ENCODE results near the gene STX4. TPM values are rescaled to one million over a fixed set of nuclear protein-coding genes. Genes with fewer than 3 reads are reported as not detected.

The STX4 gene
- polyA plus RNA-seq, 1 donor (not counting 4 experiments of a cell fraction or from before 2014, with no cell fraction given), result 43.6 TPM

DNA sequence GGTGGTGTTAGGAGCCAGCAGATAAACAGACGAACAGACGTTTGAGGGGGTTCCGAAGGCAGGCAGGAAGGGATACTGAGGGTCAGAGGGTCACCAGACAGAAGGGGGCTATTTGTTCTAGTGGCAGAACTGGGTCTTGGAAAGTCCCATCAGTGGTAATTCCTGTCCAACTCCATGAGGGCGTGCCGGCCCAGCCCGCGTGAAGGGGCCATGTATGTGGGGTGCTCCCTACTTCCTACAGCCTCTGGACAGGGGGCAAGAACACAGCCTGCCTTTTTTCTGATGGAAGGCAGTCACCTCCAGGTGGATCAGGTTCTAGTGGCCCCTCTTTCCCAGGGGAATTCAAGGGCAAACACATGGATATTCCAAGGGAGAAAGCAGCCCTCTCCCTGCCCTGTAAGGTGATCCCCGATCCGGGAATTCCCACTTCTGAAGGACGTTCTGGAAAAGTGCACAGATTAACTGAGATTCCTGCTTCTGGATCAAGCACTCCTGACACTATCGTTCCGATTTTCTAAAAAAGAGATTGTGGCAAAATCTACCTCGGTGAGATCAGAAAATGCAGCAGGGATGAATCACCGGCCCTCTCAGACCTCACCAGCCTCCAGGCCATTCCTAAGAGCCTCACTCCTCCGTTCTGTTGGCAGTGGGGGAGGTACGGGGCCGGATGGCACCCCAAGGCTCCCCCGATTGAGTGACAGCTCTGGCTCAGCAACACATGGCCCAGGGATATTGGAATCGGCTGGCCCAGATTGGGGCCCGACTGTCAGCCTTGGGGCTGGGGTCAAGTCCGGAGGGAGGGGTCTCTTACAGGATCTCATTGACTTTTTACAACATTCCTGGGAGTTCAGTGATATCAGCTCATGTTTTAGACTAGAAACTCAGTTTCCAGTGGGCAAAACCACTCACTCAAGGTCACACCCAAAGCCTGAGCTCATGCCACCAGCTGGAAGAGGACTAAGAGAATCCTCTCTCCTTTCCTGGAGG lies 35.3 kb upstream of the STX4 start:
- Histone ChIP-seq H3K9ac (ENCODE audit: control insufficient read depth, extremely low read depth, insufficient read depth, low read length) (peak overlapping the region; percentile 88), H3K9me3 (ENCODE audit: control insufficient read depth, low read depth, low read length) (no peaks in the 10 kb centered on the region), H3K27me3 (ENCODE audit: control insufficient read depth, extremely low read depth, insufficient read depth, low read length) (no peaks in the 10 kb centered on the region), H3K9me1 (ENCODE audit: control insufficient read depth, extremely low read depth, insufficient read depth, low read length) (peaks cover 3% of the 10 kb centered on the region), H3K4me1 (ENCODE audit: control insufficient read depth, extremely low read depth, insufficient read depth, low read length) (peaks cover 56% of the 10 kb centered on the region), H3K36me3 (ENCODE audit: control insufficient read depth in 2 of 2, extremely low read depth in 1 of 2, insufficient read depth in 2 of 2, low read length in 2 of 2) (no peaks in the 10 kb centered on the region), H4K20me1 (ENCODE audit: control insufficient read depth, extremely low read depth, insufficient read depth, low read length) (no peaks in the 10 kb centered on the region), H3K79me2 (ENCODE audit: control insufficient read depth, insufficient read depth, low read length) (no peaks in the 10 kb centered on the region), H3K4me3 (ENCODE audit: control insufficient read depth in 2 of 3, extremely low read depth in 1 of 3, insufficient read depth in 2 of 3, low read depth in 1 of 3, low read length in 3 of 3) (peak overlapping the region; percentile 49 to 77 (median 76)), H3K27ac (ENCODE audit: control insufficient read depth, insufficient read depth, low read length) (peak overlapping the region; percentile 96), H2AFZ (ENCODE audit: control insufficient read depth, low read length) (peak overlapping the region; percentile 50), H3K4me2 (ENCODE audit: control insufficient read depth, extremely low read depth, insufficient read depth, low read depth, low read length) (peak overlapping the region; percentile 92)
- dilution Hi-C loops (cut with MboI; ENCODE audit: extremely low pct_ligation_motif_present, low sequenced_read_pairs), result no loop called here
- DNase-seq (ENCODE audit: low read depth, low spot score) (no peak), FAIRE-seq (peak; percentile 62)
- TF ChIP-seq, protein P1, sequence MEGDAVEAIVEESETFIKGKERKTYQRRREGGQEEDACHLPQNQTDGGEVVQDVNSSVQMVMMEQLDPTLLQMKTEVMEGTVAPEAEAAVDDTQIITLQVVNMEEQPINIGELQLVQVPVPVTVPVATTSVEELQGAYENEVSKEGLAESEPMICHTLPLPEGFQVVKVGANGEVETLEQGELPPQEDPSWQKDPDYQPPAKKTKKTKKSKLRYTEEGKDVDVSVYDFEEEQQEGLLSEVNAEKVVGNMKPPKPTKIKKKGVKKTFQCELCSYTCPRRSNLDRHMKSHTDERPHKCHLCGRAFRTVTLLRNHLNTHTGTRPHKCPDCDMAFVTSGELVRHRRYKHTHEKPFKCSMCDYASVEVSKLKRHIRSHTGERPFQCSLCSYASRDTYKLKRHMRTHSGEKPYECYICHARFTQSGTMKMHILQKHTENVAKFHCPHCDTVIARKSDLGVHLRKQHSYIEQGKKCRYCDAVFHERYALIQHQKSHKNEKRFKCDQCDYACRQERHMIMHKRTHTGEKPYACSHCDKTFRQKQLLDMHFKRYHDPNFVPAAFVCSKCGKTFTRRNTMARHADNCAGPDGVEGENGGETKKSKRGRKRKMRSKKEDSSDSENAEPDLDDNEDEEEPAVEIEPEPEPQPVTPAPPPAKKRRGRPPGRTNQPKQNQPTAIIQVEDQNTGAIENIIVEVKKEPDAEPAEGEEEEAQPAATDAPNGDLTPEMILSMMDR (optimal IDR thresholded peaks at IDR 0.05 in 1 of 3, IDR thresholded peaks at IDR 0.05 in 1 of 3, conservative IDR thresholded peaks at IDR 0.05 in 1 of 3; ENCODE audit: extremely low read depth in 1 of 3, insufficient read depth in 2 of 3, low read length in 3 of 3), result no peak
- no peak for TF ChIP-seq EZH2 (IDR thresholded peaks at IDR 0.05; ENCODE audit: low read length)

DNA sequence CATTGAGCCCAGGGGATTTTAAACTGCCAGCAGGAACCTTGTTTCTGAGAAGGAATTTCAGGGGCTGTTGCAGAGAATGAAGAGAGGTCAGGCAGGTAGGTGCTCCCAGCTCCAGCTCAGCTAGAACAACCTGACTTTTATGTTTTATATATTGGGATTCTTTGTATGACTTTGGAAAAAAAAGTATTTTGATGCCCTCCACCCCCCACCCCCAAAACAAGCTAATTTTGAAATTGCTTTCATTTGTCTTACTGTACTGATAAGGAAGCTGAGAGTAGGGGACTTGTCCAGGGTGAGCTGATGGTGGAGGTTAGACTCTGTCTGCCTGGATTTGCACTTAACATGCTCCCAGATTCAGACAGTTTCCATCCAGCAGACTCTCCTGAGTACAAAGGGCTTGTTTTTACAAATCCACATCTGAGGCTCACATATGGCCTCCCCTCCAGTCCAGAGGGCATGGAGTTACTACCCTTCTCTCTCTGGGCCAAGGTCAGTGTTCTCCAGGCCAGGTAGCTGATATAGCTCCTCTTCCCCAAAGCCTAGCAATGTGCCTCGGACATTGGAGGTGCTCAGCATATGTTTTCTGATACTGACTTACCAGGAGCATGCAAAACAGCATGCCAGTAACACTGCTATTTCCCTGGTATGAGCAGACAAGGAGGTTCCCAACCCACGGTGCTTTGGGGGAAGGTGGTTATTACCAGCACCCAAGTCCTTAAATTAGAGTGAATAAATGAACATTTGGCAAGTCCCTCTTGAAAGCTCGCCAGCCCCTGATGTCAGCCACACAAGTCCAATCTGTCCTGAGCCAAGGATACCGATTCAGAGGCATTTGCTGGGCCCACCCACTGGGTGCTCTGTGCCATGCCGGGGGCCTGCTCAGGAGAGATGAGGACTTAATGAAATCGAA lies 34.3 kb upstream of the STX4 start:
- TF ChIP-seq EZH2 (IDR thresholded peaks at IDR 0.05; ENCODE audit: low read length), result no peak
- TF ChIP-seq, protein P1 (optimal IDR thresholded peaks at IDR 0.05 in 1 of 3, IDR thresholded peaks at IDR 0.05 in 1 of 3, conservative IDR thresholded peaks at IDR 0.05 in 1 of 3; ENCODE audit: extremely low read depth in 1 of 3, insufficient read depth in 2 of 3, low read length in 3 of 3), result no peak
- Histone ChIP-seq H3K27me3 (ENCODE audit: control insufficient read depth, extremely low read depth, insufficient read depth, low read length) (no peaks in the 10 kb centered on the region), H3K36me3 (ENCODE audit: control insufficient read depth in 2 of 2, extremely low read depth in 1 of 2, insufficient read depth in 2 of 2, low read length in 2 of 2) (no peaks in the 10 kb centered on the region), H3K4me3 (ENCODE audit: control insufficient read depth in 2 of 3, extremely low read depth in 1 of 3, insufficient read depth in 2 of 3, low read depth in 1 of 3, low read length in 3 of 3) (no peak overlapping the region), H2AFZ (ENCODE audit: control insufficient read depth, low read length) (no peak overlapping the region), H3K9me1 (ENCODE audit: control insufficient read depth, extremely low read depth, insufficient read depth, low read length) (peaks cover 3% of the 10 kb centered on the region), H3K9me3 (ENCODE audit: control insufficient read depth, low read depth, low read length) (no peaks in the 10 kb centered on the region), H3K4me1 (ENCODE audit: control insufficient read depth, extremely low read depth, insufficient read depth, low read length) (peaks cover 56% of the 10 kb centered on the region), H3K27ac (ENCODE audit: control insufficient read depth, insufficient read depth, low read length) (peak overlapping the region; percentile 96), H3K9ac (ENCODE audit: control insufficient read depth, extremely low read depth, insufficient read depth, low read length) (no peak overlapping the region), H3K79me2 (ENCODE audit: control insufficient read depth, insufficient read depth, low read length) (no peaks in the 10 kb centered on the region), H3K4me2 (ENCODE audit: control insufficient read depth, extremely low read depth, insufficient read depth, low read depth, low read length) (peak overlapping the region; percentile 55), H4K20me1 (ENCODE audit: control insufficient read depth, extremely low read depth, insufficient read depth, low read length) (no peaks in the 10 kb centered on the region)
- no peak for FAIRE-seq
- dilution Hi-C loops (cut with MboI; ENCODE audit: extremely low pct_ligation_motif_present, low sequenced_read_pairs), result no loop called here
- DNase-seq (ENCODE audit: low read depth, low spot score), result no peak
